SKM-1 (cell line): ENCODE data around the gene ARL13A.
"Not testable (repeated sequence)": the region's sequence is repeated elsewhere in the genome, so short reads cannot be mapped to it uniquely, and the experiment has no call there.

Experiments used
- DNase-seq: peaks from one replicate; lab custom pipeline; 2025; ENCODE audit not compliant: unreplicated experiment; lab: John Stamatoyannopoulos, UW

Gene ARL13A

DNA sequence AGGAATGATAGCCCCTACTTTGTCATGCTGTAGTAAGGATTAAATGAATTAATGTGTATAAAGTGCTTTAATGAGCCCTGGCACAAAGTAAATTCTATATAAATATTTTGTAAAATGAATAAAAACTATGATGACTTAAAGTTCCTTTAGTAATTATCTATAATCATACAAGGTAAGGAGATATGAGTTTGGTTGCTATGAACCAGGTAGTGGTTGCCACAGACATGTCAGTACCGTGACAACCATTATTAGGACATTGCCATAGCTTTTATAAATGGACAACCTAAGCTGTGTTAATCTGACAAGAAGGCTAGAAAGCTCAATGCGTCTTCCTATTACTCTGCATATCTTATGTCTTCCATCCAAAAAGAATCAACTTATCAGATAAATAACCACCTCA, at the start of gene ARL13A:
TSS of gene ARL13A (plus strand) at position 301 of the 400 bp plus-strand sequence. CDS start 3,982 bp downstream, outside the sequence.
- no peak for DNase-seq

DNA sequence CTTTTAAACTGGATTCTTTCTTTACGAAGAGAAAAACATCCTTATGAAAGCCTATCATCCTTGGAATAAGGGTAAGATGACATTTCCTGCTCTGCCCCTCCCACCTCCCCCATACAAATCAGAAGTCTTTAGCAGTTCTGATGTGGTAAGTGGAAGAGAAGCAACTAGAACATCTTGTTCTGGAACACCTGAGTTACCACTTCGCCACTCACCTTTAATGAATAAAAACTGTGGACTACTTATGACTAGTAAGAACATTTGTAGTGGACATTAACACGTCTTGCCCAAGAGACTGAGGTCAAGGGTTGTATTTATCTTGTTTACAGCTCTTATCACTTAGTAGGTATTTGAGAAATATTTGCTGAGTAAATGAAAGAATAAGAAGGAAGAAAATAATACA, 45.1 kb upstream of the ARL13A start:
- DNase-seq: no peak

DNA sequence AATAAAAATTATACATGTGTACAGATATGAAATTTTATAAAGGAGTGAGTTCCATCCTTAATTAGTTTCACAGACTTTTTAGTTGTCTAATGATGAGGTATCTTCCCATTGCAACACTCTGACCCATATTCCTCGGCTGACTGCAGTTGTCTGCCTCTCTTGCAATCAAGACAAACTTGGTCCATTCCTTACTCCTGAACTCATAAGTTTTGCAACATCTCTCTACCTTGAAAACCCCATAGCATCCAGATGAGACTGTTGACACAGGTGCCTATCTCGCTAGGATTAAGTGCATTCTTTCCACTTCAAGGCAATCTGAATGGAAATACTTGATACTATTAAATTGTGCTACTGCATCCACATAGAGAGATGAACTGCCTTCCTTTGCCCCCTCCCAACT, 43.1 kb upstream of the ARL13A start:
- no peak for DNase-seq

DNA sequence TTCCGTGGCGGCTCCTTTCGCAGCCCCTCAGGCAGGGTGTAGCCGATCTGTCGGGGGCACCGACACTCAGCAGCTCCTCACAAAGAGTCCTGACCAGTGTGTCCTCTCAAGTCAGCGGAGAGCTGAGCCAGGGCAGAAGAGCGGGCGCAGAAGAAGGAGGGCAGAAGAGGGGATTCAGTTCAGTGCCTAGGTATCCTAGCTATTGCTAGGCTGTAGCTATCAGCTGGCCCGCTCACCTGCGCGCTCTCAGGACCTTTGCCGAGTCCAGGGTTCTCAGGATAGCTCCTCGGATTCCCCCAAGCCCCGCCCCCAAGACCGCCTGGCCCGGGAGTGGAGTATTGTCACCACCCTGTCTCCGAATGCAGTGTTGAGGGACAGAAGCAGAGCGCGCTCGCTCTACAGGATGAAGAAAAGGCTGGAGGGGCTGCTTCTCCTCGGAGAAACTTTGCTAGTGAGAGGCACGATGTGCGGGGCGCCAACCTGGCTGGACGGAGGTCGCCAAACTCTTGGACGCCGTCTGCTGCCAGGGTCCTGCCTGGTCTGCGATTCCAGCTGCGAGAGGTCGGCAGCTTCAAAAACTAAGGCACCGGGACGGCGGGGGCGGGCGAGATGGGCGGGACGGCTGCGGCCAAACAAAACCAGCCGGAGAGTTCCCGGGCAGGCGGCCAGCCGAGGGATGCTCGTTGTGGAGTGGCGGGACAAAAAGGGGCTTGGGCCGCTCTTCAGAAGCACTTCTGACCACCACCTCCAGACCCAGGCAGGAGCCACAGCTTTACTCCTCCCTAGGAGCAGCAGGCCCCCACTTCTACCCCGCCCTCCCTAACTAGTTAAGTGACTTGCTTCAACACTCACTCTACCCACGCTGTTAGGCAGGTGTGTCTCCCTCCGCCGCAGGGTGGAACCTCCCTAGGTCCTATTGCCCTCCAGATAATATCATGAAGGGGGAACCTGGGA, 40.6 kb upstream of the ARL13A start, which contains the start of gene XKRX:
TSS of gene XKRX (minus strand) at position 258 of the 954 bp plus-strand sequence. CDS start 613 bp downstream, outside the sequence.
- DNase-seq: no peak

DNA sequence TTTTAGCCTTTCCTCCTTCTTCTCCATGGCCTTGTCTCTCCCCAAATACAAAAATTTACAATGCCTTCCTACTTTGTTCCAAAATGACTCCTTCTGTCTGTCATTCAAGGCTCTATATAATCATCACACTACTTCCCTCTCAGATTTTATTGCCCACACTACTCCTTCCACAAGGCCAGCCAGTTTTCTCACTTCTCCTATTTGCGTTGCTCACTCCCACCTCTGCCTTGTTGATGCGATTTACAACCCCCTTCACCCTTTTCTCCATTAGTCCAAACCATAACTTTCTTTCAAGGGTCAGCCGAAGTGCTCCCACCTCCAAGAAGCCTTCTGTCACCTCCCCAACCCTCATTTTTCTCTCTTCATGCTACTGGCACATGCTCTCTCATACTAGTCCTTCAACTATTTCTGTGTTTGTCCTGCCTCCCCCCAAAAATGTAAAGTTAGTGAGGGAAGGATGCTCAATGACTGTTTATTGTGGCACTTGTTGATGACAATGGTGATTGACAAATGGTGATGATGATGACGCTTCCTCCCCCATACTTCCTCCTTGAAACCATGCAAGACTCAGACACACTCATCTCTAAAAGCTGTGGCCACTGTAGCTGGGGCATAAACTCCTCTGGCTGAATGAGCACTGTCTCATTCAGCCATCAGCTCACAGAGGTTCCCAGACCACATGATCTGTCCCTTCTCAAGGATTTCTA, 38.1 kb upstream of the ARL13A start:
- DNase-seq: no peak

DNA sequence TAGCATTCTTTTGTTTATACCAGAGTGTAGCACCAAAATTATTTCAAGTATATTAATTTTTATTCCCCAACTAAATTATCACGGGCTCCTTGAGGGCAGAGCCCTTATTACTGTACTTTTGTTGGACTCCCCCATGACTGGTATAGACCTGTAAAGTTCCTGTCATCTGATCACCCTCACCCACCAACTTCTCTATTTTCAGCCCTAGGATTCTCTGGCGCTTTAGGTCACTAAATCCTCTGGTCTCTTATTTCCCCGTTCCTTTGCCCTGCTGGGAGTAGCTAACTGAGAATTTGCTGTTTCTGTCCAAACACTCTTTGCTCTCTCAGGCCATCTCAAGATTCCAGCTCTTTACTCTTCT, 37.6 kb upstream of the ARL13A start:
- DNase-seq: no peak

DNA sequence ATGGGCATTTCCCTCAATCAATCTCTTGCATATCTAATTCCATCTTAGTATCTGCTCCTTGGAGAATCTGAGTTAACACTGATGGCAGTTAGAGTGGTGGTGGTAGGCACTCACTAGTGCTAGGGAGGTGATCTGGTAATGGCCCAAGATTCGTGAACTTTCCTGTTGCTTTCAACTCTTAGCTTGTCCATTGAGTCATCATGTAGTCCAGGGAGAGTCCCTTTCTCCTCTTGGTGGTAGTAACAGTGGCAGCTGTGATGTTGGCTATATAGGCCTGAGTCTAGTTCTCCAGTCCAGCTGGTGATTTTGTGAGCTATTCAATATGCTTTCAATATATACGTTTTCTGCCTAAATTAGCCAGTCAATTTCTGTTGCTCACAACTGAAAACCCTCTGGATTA, 33.7 kb upstream of the ARL13A start:
- DNase-seq: no peak

DNA sequence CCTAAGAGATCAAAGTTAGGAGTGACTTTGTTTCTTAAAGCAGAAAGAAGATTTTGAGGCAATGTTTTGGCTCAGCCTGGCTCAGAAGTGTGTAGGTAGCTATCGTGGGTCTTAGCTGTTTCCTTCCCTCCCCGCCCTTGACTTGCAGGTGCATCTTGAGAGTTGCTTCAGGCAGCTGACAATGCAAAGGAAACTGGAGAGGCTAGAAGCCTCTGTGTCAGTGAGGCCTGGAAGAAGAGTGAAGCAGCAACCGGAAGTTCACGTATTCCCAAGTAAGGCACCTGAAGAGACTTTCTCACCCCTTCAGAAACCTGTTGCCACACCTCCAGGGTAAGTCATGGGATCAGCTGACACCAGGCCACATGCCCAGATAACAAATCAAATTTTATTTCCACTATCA, 30.2 kb upstream of the ARL13A start:
- DNase-seq: no peak

DNA sequence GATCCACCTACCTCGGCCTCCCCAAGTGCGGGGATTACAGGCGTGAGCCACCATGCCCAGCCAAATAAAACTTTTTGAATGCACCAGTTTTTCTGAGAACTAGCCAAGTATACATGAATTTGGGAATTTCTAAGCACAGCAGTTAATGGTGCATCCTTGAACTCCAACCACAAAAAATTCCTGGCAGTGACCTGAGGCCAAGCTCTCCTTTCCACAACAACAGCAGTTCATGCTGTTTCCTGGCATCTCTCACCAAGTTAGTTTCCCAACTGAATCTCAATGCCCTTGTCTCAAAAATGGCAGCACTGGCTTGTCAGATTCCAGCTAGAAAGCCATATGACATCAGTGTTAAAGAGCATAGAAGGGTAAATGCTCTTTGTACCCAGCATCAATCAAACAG, 24.9 kb upstream of the ARL13A start:
- no peak for DNase-seq

DNA sequence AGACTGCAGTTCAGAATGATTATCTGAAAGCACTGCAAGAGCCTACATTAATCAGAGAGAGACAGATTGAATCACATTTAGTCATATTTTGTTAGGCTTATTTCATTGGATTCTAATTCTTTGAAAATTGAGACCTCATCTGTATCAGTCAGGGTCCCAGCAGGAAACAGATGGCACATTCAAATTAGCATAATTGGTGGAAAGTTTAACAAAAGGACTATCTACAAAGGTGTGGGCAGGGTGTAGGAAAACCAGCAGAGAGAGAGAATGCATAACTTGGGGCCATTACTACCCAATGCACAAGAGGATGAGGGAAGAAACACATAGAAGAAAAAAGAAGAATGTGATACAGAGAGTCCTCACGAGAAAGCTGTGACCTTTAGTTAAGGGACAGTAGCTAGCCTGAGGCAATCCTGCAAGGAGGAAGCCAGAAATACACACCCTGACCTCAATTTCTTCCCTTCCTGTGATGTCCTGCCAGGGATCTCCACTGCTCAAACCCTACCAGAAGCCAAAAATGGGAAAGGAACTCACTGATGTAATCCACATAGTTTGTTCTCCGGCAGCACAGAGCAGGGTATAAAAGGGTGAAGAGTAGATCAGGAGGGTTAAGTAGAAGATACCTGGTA, 23.1 kb upstream of the ARL13A start:
- no peak for DNase-seq

DNA sequence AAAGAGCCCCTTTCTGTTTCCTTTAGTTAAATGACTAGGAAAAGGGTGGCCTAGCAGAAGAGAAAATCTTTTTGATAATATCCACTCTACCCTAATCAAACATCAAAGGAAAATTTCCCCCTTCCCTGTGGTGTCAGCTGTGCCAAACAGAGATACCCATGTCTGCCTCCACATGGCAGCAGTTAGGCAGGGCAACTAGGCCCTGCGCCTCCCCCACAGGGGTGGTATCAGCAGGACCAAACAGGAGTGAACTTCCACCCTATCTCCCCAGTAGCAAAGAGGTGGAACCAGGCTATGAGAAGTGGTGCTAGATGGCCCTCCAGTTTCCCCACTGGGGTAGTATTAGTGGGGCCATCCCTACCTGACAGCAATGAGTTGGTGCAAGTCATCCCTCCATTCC, 21.0 kb upstream of the ARL13A start:
- DNase-seq: no peak

DNA sequence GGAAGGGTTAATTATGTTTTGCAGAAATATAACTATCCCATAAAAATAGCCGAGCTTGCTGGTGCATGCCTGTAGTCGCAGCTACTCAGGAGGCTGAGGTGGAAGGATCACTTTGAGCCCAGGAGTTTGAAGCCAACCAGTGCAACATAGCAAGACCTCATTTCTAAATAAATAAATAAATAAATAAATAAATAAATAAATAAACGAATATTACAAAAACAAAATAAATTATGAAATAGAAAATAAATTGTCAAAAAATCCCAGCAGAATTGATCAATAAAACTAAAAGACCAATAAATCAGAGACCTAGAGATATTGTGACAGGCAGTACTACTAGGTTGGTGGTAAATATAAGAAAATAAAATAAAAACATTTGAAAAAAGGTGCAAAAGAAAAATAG, 6.7 kb upstream of the ARL13A start:
- no peak for DNase-seq

DNA sequence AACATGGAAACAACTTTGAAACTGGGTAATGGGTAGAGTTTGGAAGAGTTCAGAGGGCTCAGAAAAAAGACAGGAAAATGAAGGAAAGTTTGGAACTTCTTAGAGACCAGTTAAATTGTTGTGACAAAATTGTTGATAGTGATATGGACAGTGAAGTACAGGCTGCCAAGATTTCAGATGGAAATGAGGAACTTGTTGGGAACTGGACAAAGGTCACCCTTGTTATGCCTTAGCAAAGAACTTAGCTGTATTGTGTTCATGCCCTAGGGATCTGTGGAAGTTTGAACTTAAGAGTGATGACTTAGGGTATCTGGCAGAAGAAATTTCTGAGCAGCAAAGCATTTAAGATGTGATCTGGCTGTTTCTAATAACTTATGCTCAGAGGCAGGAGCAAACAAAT, 5.1 kb upstream of the ARL13A start:
- no peak for DNase-seq

DNA sequence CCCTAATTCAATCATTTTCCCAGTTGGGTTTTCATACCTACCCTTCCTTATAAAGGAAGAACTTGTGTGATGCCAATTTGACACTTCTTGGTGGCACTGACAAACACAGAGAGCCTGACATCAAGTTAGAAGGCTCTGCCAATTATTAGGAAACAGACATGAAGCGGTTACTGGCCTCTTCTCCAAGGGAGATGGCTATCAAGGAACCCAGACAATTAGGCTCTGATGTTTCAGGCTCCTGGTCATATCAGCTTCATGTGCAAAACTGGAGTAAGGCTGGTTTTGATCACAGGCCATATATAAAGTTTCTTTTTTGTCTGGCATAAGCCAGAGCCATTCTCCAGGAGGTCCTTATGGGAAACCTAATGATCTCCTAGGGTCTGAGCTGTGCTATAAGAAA, 428 bp downstream of the ARL13A start:
- no peak for DNase-seq

DNA sequence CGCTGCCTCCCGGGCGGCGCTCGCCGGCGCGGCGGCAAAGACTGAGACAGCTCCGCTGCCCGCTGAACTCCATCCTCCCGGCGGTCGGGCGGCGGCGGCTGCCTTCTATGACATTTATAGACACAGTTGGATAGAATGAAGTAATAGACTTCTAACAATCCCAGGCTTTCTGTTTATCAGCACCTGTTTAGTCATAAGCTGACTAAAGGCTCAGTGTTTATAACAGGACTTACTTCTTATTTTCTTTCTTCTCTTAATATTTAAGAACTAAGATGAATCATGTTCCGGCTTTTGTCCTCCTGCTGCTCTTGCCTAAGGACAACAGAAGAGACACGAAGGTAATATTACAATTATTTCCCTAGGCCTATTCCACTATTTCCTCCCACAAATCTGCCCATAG, 3.9 kb downstream of the ARL13A start:
- DNase-seq: no peak

DNA sequence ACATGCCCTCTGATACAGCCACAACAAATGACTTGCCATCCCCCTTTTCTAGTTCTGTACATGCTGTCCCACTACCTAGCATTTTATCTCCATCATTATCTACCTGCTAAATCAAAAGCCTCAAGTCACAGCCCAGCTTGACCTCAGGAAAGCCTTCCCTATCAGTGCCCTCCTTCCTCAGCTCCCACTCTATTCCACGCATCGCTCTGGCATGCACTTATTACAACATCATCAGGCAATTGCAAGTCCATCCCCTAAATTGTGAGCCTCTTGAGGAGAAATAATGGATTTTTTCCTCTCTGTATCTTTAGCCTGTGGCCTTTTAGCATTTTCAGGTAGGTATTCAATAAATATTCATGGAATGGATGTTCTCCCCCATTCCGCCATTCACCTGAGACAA, 5.7 kb downstream of the ARL13A start:
- no peak for DNase-seq

DNA sequence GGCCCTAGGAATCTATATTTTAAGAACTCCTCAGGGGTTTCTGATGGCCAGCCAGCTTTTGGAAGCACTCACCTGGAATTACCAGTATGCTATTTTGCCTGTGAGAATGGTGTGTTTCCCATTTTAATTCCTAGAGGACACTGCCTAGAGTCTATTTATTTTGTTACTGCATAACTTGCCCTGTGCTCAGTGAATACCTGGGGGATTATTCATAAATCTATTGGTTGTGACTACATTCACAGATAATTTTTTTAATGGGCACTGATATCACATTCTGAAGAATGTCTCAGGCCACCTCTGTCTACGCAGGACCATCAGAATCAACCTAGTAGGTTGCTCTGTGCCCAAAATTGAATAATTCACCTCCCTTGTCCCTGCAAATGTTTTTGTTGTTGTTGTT, 6.7 kb downstream of the ARL13A start:
- no peak for DNase-seq

DNA sequence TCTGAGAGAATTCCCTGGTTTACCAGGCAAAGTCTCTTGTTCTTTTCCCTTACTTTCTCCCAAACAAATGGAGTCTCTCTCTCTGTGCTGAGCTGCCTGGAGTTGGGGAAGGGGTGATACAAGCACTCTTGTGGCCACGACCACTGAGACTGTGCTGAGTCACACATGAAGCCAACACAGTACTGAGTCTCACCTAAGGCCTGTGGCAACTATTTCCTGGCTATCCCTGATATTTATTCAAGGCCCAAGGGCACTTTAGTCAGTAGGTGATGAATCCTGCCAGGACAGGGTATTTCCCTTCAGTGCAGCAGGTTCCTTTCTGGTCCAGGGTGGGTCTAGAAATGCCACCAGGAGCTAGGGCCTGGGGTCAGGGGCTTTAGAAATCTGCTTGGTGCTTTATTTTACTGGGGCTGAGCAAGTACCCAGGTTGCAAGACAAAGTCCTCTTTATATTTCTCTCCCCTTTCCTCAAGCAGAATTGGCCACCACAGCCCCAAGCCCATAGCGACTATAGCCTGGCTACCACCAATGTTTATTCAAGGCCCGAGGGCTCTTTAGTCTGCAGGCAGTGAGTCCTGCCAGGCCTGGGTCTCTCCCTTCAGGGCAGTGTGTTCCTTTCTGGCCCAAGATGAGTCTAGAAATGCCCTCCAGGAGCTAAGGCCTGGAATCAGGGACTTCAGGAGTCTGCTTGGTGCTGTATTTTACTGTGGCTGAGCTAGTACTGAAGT, 10.5 kb downstream of the ARL13A start:
- DNase-seq: no peak

DNA sequence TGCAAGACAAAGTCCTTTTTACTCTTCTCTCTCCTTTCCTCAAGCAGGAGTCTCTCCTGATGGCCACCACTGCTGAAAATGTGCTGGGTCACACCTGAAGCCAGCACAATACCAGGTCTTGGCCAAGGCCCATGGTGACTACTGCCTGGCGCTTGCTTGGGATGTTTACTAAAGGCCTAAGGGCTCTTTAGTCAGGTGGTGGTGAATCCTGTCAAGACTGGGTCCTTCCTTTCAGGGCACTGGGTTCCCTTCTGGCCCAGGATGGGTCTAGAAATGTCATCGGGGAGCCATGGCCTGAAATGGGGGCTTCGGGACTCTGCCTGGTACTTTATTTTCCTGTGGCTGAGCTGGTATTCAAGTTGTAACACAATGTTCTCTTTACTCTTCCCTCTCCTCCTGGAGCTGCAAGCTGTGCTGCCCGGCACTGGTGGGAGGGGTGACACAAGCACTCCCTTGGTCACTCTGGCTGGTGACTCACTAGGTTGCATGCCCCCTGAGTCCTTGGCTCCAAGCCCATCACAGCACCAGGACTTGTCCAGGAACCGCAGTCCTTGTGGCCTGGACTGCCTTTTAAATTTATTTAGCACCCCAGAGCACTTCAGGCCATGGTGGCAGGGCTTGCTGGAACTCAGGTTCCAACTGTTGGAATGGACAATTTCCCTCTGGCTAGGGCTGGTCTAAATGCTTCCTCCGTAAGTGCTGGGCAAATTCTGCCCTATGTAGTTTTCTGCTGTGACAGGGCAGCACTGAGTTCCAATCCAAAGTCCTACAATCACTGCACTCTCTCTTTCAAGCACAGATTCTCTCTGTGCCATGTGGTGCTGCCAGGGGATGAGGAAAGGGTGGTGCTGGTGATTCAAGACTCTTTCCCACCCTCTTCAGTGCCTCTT, 11.3 kb downstream of the ARL13A start:
- no peak for DNase-seq

DNA sequence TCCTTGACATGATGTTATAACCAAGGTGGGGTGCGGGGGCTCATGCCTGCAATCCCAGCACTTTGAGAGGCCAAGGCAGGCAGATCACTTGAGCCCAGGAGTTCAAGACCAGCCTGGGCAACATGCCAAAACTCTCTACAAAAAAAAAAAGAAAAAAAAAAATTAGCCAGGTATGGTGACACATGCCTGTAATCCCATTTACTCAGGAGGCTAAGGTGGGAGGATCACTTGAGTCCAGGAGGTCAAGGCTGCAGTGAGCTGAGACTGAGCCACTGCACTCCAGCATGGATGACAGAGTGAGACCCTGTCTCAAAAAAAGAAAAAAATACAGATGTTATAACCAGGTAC, 12.0 kb downstream of the ARL13A start:
- DNase-seq: not testable (repeated sequence)
